ENCODE results near the gene CHMP1A.

- TF ChIP-seq, protein P1, sequence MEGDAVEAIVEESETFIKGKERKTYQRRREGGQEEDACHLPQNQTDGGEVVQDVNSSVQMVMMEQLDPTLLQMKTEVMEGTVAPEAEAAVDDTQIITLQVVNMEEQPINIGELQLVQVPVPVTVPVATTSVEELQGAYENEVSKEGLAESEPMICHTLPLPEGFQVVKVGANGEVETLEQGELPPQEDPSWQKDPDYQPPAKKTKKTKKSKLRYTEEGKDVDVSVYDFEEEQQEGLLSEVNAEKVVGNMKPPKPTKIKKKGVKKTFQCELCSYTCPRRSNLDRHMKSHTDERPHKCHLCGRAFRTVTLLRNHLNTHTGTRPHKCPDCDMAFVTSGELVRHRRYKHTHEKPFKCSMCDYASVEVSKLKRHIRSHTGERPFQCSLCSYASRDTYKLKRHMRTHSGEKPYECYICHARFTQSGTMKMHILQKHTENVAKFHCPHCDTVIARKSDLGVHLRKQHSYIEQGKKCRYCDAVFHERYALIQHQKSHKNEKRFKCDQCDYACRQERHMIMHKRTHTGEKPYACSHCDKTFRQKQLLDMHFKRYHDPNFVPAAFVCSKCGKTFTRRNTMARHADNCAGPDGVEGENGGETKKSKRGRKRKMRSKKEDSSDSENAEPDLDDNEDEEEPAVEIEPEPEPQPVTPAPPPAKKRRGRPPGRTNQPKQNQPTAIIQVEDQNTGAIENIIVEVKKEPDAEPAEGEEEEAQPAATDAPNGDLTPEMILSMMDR (IDR thresholded peaks at IDR 0.05) = no peak
- TF ChIP-seq EP300 (IDR thresholded peaks at IDR 0.05) = no peak
- TF ChIP-seq POLR2A (IDR thresholded peaks at IDR 0.05) = no peak
Observed at GRCh38 chr16:89691986-89692569, 34.6 kb upstream of the CHMP1A start.
